MM.1S (cell line): Measurements from ENCODE around the gene LASP1.
"Not testable (repeated sequence)": the region's sequence is repeated elsewhere in the genome, so short reads cannot be mapped to it uniquely, and the experiment has no call there.

Source experiments
- DNase-seq: peaks from one replicate; pipeline ENCODE4 v3.0.0-alpha.2; 2015
- H2AFZ ChIP-seq: fragments of 300-600 bp; sonication (generic); 2 replicates; pipeline ENCODE4 v1.6.0; 2016; ENCODE audit warnings: antibody characterized with exemption, low read length
- H3F3A ChIP-seq: fragments of 300-600 bp; sonication (generic); 2 replicates; pipeline ENCODE4 v1.6.1; 2016; ENCODE audit warnings: mild to moderate bottlenecking, antibody characterized with exemption, low read length, moderate library complexity, mixed read lengths; ENCODE audit not compliant: insufficient read depth
- H3K27ac ChIP-seq: fragments of 300-600 bp; sonication (generic); 2 replicates; pipeline ENCODE4 v1.5.1; 2016; ENCODE audit warnings: mild to moderate bottlenecking, low read length
- H3K27me3 ChIP-seq: fragments of 300-600 bp; sonication (generic); replicated peaks from 2 replicates; pipeline ENCODE4 v1.6.0; 2016; ENCODE audit warnings: low read length; ENCODE audit not compliant: insufficient read depth
- H3K36me3 ChIP-seq: fragments of 300-600 bp; sonication (generic); replicated peaks from 2 replicates; pipeline ENCODE4 v1.6.1; 2016; ENCODE audit warnings: mild to moderate bottlenecking, low read length, mixed read lengths; ENCODE audit not compliant: insufficient read depth
- H3K4me1 ChIP-seq: fragments of 300-600 bp; sonication (generic); 2 replicates; pipeline ENCODE4 v1.6.1; 2016; ENCODE audit warnings: low read length, mixed read lengths
- H3K4me2 ChIP-seq: fragments of 300-600 bp; sonication (generic); 2 replicates; pipeline ENCODE4 v1.6.0; 2016; ENCODE audit warnings: low read depth, low read length
- H3K4me3 ChIP-seq: fragments of 300-600 bp; sonication (generic); 2 replicates; pipeline ENCODE4 v1.5.1; 2016; ENCODE audit warnings: low read length, mixed read lengths
- H3K79me2 ChIP-seq: fragments of 300-600 bp; sonication (generic); 2 replicates; pipeline ENCODE4 v1.6.1; 2016; ENCODE audit warnings: mixed run types, low read length, mixed read lengths
- H3K9ac ChIP-seq: fragments of 300-600 bp; sonication (generic); 2 replicates; pipeline ENCODE4 v1.6.1; 2016; ENCODE audit warnings: low read length, mixed read lengths
- H3K9me2 ChIP-seq: fragments of 300-600 bp; sonication (generic); replicated peaks from 2 replicates; pipeline ENCODE4 v1.6.1; 2016; ENCODE audit warnings: mild to moderate bottlenecking, low read length, mixed read lengths; ENCODE audit not compliant: insufficient read depth
- H3K9me3 ChIP-seq: fragments of 300-600 bp; sonication (generic); replicated peaks from 2 replicates; pipeline ENCODE4 v1.6.1; 2016; ENCODE audit warnings: mild to moderate bottlenecking, low read length, mixed read lengths; ENCODE audit not compliant: insufficient read depth
- H4K20me1 ChIP-seq: fragments of 300-600 bp; sonication (generic); 2 replicates; pipeline ENCODE4 v1.6.1; 2016; ENCODE audit warnings: mild to moderate bottlenecking, low read length, moderate library complexity, mixed read lengths; ENCODE audit not compliant: insufficient read depth
- EZH2 ChIP-seq: fragments of 300-600 bp; sonication (generic); optimal IDR thresholded peaks from 2 replicates; pipeline ENCODE3; 2017; ENCODE audit warnings: low read depth, mild to moderate bottlenecking, antibody characterized with exemption, low read length, mixed read lengths
- EZH2phosphoT487 ChIP-seq: fragments of 300-600 bp; sonication (generic); IDR thresholded peaks from 2 replicates; pipeline ENCODE4 v1.6.1; 2018; ENCODE audit warnings: antibody characterized with exemption, low read length
- TF ChIP-seq, protein P1 (sequence below): fragments of 300-600 bp; sonication (generic); IDR thresholded peaks from 2 replicates; pipeline ENCODE4 v1.5.1; 2016; ENCODE audit warnings: antibody characterized with exemption, low read length, mixed read lengths

LASP1 gene

GRCh38 chr17:38853292-38854219 lies 16.3 kb upstream of the LASP1 start, which contains the start of gene RPL23:
Gene RPL23 (minus strand): TSS chr17:38853721. CDS start chr17:38853710, 11 bp downstream.
- TF ChIP-seq EZH2 (no peak), EZH2phosphoT487 (no peak)
- TF ChIP-seq, protein P1, sequence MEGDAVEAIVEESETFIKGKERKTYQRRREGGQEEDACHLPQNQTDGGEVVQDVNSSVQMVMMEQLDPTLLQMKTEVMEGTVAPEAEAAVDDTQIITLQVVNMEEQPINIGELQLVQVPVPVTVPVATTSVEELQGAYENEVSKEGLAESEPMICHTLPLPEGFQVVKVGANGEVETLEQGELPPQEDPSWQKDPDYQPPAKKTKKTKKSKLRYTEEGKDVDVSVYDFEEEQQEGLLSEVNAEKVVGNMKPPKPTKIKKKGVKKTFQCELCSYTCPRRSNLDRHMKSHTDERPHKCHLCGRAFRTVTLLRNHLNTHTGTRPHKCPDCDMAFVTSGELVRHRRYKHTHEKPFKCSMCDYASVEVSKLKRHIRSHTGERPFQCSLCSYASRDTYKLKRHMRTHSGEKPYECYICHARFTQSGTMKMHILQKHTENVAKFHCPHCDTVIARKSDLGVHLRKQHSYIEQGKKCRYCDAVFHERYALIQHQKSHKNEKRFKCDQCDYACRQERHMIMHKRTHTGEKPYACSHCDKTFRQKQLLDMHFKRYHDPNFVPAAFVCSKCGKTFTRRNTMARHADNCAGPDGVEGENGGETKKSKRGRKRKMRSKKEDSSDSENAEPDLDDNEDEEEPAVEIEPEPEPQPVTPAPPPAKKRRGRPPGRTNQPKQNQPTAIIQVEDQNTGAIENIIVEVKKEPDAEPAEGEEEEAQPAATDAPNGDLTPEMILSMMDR, result no peak
- peaks cover 59% of the 10 kb centered on the region for H3F3A ChIP-seq
- peak within 1 kb of the TSS; percentile 94 for H2AFZ ChIP-seq

GRCh38 chr17:38855101-38855714 lies 14.7 kb upstream of the LASP1 start:
- H3K9me2 ChIP-seq, H2AFZ ChIP-seq, H3K4me3 ChIP-seq, H3K4me2 ChIP-seq, H3K27me3 ChIP-seq, H3K27ac ChIP-seq, H3K9ac ChIP-seq, H3K9me3 ChIP-seq, DNase-seq: not testable (repeated sequence)
- peaks cover 11% of the 10 kb centered on the region for H3K4me1 ChIP-seq
- H3F3A ChIP-seq, result peaks cover 43% of the 10 kb centered on the region
- peaks cover 25% of the 10 kb centered on the region; the same call in 1 of the 2 replicates for H3K36me3 ChIP-seq
- H3K79me2 ChIP-seq, result peaks cover 34% of the 10 kb centered on the region
- H4K20me1 ChIP-seq, result peaks cover 22% of the 10 kb centered on the region

More at GRCh38 chr17:38853292-38854219, 16.3 kb upstream of the LASP1 start, which contains the start of gene RPL23:
- no peaks in the 10 kb centered on the region for H3K27me3 ChIP-seq
- H3K36me3 ChIP-seq, result peaks cover 36% of the 10 kb centered on the region; the same call in 1 of the 2 replicates
- peaks cover 24% of the 10 kb centered on the region for H4K20me1 ChIP-seq
- H3K79me2 ChIP-seq, result peaks cover 41% of the 10 kb centered on the region
- H3K27ac ChIP-seq, result peak within 1 kb of the TSS; percentile 98
- peak within 1 kb of the TSS; percentile 93 for H3K4me2 ChIP-seq
- H3K4me3 ChIP-seq, result peak within 1 kb of the TSS; percentile 99
- H3K4me1 ChIP-seq, result peaks cover 11% of the 10 kb centered on the region
- no peaks in the 10 kb centered on the region for H3K9me2 ChIP-seq
- peak within 1 kb of the TSS; percentile 96 for H3K9ac ChIP-seq
- DNase-seq, result peak; percentile 98
- no peaks in the 10 kb centered on the region for H3K9me3 ChIP-seq

DNA sequence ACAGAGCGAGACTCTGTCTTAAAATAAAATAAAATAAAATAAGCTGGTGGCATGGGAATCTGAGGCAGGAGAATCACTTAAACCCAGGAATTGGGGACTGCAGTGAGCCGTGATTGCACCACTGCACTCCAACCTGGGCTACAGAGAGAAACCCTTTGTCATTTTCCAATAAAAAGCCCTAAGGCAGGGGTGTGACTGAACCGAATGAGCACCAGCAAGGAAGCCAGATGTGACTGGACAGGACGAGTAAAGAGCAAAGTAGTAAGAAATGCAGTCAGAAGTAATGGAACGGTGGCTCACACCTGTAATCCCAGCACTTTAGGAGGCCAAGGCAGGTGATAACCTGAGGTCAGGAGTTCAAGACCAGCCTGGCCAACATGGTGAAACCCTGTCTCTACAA lies 12.6 kb upstream of the LASP1 start:
- Histone ChIP-seq H3K9me2 (no peaks in the 10 kb centered on the region), H3K9me3 (no peaks in the 10 kb centered on the region), H3K79me2 (peaks cover 13% of the 10 kb centered on the region), H4K20me1 (peaks cover 3% of the 10 kb centered on the region), H3K27me3 (no peaks in the 10 kb centered on the region), H3F3A (peaks cover 22% of the 10 kb centered on the region), H3K4me1 (no peaks in the 10 kb centered on the region), H3K4me2 (no peak overlapping the region), H2AFZ (no peak overlapping the region), H3K27ac (no peak overlapping the region), H3K4me3 (no peak overlapping the region), H3K36me3 (peaks cover 6% of the 10 kb centered on the region; the same call in 1 of the 2 replicates), H3K9ac (no peak overlapping the region)
- TF ChIP-seq, protein P1, result no peak
- no peak for TF ChIP-seq EZH2phosphoT487
- no peak for TF ChIP-seq EZH2
- DNase-seq, result no peak
